OCI-LY3 (cell line): ENCODE data around the gene DEPDC1B.

ENCODE experiments used
- CTCF ChIP-seq: fragments of 200-600, 300-600 bp; sonication (generic); IDR thresholded peaks from 2 replicates; pipeline ENCODE4 v1.5.1; 2014; ENCODE audit warnings: antibody characterized with exemption, low read length, low read depth
- EZH2phosphoT487 ChIP-seq: fragments of 200-600 bp; shearing (Covaris generic); IDR thresholded peaks from 2 replicates; pipeline ENCODE4 v1.6.1; 2018; ENCODE audit warnings: antibody characterized with exemption, mixed run types, low read depth

DNA sequence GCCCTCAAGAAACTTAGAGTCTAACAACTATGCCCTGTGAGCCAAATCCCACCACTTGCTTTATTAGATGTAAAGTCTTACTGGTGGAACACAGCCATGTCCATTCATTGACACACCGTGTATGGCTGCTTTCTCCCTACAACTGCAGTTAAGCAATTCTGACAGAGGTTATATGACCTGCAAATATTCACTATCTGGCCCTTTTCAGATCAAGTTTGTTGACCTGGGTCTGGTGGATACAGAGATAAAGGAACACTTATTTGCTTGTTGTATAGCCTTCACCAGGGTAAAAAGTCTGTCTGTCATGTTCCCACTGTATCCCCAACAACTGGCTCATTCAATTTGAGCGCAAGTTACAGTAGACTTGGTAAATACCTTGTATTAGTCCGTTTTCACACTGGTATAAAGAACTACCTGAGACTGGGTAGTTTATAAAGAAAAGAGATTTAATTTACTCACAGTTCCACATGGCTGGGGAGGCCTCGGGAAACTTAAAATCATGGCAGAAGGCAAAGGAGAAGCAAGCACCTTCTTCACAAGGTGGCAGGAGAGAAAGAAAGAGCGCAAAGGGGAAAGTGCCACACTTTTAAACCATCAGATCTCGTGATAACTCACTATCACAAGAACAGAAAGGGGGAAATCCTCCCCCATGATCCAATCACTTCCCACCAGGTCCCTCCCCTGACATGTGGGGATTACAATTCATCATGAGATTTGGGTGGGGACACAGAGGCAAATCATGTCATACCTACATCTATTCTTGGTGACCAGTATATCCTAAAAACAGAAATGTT lies 27.9 kb downstream of the DEPDC1B start:
- no peak for TF ChIP-seq CTCF
- TF ChIP-seq EZH2phosphoT487 = no peak
